Measurements from ENCODE around the gene TPRG1L. TPM values are rescaled to one million over a fixed set of nuclear protein-coding genes. Genes with fewer than 3 reads are reported as not detected.

TPRG1L gene
- total RNA-seq, 3 donors from 2014 or later = 70.4 to 96.0 (median 76.1) TPM

DNA sequence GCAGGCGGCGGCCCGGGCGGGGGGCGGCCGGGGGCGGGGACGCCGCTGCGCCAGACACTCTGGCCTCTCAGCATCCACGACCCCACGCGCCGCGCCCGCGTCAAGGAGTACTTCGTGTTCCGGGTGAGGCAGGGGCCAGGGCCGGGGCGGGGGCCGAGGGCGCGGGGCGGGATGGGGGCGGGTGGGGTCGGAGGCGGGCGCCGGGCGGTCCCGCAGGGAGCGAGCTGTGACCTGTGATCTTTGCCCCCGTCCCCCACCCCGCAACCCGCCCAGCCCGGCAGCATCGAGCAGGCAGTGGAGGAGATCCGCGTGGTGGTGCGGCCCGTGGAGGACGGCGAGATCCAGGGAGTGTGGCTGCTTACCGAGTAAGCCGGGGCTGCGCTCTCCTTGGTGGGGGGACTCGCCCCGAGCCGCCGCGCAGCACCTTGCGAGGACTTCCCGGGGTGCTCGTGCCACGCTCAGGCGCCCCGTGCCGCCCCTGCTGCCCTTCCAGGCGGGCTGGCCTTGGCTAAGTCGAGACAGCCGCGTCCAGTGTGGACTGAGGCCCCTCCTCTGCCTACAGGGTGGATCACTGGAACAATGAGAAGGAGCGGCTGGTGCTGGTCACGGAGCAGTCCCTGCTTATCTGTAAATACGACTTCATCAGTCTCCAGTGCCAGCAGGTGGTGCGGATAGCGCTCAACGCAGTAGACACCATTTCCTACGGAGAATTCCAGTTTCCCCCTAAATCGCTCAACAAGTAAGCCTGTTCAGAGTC lies 514 bp downstream of the TPRG1L start:
- peaks cover 9% of the 10 kb centered on the region for H3K36me3 ChIP-seq (ENCODE audit: low read depth)
- H3K9me3 ChIP-seq = no peaks in the 10 kb centered on the region
- DNase-seq (peak; percentile 69 to 77 (median 77)), ATAC-seq (peak; percentile 66)
- intact Hi-C loops (cut with DNase I, micrococcal nuclease) = no loop called here
- peak overlapping the region; percentile 78 for H3K4me3 ChIP-seq
- peaks cover 22% of the 10 kb centered on the region for H3K4me1 ChIP-seq (ENCODE audit: low read depth)
- TF ChIP-seq, protein P1, sequence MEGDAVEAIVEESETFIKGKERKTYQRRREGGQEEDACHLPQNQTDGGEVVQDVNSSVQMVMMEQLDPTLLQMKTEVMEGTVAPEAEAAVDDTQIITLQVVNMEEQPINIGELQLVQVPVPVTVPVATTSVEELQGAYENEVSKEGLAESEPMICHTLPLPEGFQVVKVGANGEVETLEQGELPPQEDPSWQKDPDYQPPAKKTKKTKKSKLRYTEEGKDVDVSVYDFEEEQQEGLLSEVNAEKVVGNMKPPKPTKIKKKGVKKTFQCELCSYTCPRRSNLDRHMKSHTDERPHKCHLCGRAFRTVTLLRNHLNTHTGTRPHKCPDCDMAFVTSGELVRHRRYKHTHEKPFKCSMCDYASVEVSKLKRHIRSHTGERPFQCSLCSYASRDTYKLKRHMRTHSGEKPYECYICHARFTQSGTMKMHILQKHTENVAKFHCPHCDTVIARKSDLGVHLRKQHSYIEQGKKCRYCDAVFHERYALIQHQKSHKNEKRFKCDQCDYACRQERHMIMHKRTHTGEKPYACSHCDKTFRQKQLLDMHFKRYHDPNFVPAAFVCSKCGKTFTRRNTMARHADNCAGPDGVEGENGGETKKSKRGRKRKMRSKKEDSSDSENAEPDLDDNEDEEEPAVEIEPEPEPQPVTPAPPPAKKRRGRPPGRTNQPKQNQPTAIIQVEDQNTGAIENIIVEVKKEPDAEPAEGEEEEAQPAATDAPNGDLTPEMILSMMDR (IDR thresholded peaks at IDR 0.05) = no peak

DNA sequence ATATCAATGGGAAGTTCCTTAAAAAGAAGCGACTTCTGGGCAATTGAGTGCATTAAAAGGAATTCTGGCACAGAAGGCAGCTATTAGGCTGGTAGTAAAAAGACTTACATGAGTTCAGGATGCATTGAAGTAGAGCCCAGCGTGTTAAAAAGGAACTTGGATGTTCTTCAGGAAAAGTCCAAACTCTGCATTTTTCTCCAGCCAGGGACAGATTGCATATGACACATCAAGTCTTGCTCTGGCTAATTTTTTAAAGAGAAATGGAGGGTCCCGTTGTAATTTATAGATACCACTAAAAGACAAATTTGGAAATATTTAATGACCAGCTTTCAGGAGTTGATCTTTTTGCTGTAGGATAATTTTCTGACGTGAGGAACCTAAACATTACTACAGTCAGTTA lies 1.2 kb downstream of the TPRG1L start:
- intact Hi-C loops (cut with DNase I, micrococcal nuclease) = no loop called here
- Histone ChIP-seq H3K9me3 (no peaks in the 10 kb centered on the region), H3K36me3 (ENCODE audit: low read depth) (peaks cover 9% of the 10 kb centered on the region), H3K4me3 (no peak overlapping the region), H3K4me1 (ENCODE audit: low read depth) (peaks cover 20% of the 10 kb centered on the region)
- ATAC-seq (no peak), DNase-seq (no peak)
- TF ChIP-seq, protein P1 (IDR thresholded peaks at IDR 0.05) = no peak

DNA sequence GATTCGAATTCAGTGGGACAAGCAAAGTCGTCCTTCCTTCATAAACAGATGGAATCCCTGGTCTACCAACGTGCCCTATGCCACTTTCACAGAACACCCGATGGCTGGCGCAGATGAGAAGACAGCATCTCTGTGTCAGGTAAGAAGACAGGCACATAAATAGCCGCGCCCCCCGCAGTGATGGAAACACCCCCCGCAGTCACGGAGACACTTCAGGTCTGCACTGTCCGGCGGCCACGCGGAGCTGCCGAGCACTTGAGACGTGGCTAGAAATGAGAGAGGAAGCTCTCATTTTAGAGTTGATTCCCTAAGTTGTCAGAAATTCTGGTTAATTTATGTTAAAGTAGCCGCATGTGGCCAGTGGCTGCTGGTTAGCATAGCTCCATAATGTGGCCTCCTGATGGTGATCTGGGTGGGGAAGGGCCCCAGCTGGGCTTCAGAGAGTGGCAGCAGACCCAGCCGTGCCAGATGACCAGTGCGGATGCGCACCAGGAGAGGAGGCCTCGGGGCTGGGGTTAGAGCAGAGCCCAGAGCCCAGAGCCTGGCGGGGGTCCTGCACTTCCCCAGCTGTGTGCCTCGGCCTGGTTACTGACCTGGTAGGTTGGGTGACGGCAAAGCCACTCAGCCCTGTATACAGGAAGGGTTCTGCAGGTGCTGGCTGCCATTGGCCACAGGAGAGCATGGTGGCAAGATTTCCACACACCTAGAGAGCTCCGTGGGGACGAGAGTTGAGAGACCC lies 2.9 kb downstream of the TPRG1L start:
- Histone ChIP-seq H3K36me3 (ENCODE audit: low read depth) (peaks cover 9% of the 10 kb centered on the region), H3K4me1 (ENCODE audit: low read depth) (peaks cover 20% of the 10 kb centered on the region), H3K4me3 (no peak overlapping the region), H3K9me3 (no peaks in the 10 kb centered on the region)
- TF ChIP-seq, protein P1 (IDR thresholded peaks at IDR 0.05) = no peak
- DNase-seq (peak in 1 of 3 donors; percentile 52), ATAC-seq (no peak)
- intact Hi-C loops (cut with DNase I, micrococcal nuclease) = no loop called here

DNA sequence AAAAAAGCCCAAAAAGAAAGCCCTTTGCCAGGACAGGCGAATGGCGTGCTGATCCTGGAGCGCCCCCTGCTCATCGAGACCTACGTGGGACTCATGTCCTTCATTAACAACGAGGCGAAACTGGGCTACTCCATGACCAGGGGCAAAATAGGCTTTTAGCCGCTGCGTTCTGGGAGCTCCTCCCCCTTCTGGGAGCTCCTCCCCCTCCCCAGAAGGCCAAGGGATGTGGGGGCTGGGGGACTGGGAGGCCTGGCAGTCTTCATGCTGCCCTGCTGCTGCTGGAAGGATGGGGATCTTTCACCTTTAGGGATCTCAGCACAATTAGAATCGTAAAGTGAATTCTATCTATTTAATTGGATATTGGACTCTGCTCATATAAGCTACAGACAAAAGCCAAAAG lies 3.6 kb downstream of the TPRG1L start:
- peak in 1 of 3 donors; percentile 11 for DNase-seq
- no peaks in the 10 kb centered on the region for H3K9me3 ChIP-seq
- TF ChIP-seq, protein P1 (IDR thresholded peaks at IDR 0.05) = no peak
- intact Hi-C loops (cut with DNase I, micrococcal nuclease) = no loop called here
- H3K4me3 ChIP-seq = no peak overlapping the region
- peaks cover 12% of the 10 kb centered on the region for H3K4me1 ChIP-seq (ENCODE audit: low read depth)
- peaks cover 9% of the 10 kb centered on the region for H3K36me3 ChIP-seq (ENCODE audit: low read depth)
- ATAC-seq = no peak

DNA sequence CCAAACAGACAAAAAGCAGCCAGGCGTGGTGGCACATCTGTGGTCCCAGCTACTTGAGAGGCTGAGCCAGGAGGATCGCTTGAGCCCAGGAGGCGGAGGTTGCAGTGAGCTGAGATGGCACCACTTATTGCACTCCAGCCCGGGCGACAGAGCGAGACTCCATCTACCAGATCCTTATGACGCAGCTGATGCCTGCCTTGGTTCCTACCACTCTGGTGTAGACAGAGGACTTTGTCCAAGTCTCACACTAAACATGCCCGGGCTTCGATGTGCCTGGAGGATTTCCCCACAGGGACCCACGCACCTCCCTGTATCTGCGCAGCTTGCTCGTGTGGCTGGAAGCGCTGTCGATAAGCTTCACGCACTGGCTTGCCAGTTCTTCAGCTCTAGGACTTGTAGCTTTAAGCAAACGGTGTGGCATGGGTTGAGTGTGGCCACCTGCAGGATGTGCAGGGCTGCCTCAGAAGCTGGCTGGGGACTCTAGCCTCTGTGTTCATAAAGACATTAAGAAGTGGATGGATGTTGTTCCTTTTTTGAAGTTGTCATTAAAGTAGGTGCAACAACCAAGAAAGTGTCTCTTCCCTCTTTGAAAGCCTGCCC lies 4.8 kb downstream of the TPRG1L start:
- Histone ChIP-seq H3K9me3 (no peaks in the 10 kb centered on the region), H3K4me1 (ENCODE audit: low read depth) (peaks cover 6% of the 10 kb centered on the region), H3K36me3 (ENCODE audit: low read depth) (peaks cover 14% of the 10 kb centered on the region), H3K4me3 (no peak overlapping the region)
- intact Hi-C loops (cut with DNase I, micrococcal nuclease) = no loop called here
- TF ChIP-seq, protein P1 (IDR thresholded peaks at IDR 0.05) = no peak
- DNase-seq = peak in 1 of 3 donors; percentile 22
- no peak for ATAC-seq
